Chondrocyte (in vitro differentiated cells): ENCODE measurements around the gene LENG8. TPM values are rescaled to one million over a fixed set of nuclear protein-coding genes. Genes with fewer than 3 reads are reported as not detected.

Source experiments
- DNase-seq: peaks from one replicate; pipeline ENCODE4 v3.0.0; 2021; ENCODE audit warnings: mixed read lengths, low spot score
- H3K27ac Mint-ChIP-seq: one replicate; pipeline ENCODE4 v1.8.0; 2021; ENCODE audit warnings: mild to moderate bottlenecking, moderate library complexity, mixed read lengths; ENCODE audit not compliant: unreplicated experiment
- H3K27me3 Mint-ChIP-seq: 2 replicates; pipeline ENCODE4 v1.8.0; 2021; ENCODE audit warnings: low read depth, mixed read lengths
- H3K36me3 Mint-ChIP-seq: 2 replicates; pipeline ENCODE4 v1.8.0; 2021; ENCODE audit warnings: low read depth, mixed read lengths
- H3K4me1 Mint-ChIP-seq: 2 replicates; pipeline ENCODE4 v1.8.0; 2021; ENCODE audit warnings: low read depth, mild to moderate bottlenecking, mixed read lengths
- H3K4me3 Mint-ChIP-seq: one replicate; pipeline ENCODE4 v1.8.0; 2021; ENCODE audit warnings: mild to moderate bottlenecking, moderate library complexity, mixed read lengths; ENCODE audit not compliant: unreplicated experiment
- H3K9me3 Mint-ChIP-seq: 2 replicates; pipeline ENCODE4 v1.8.0; 2021; ENCODE audit warnings: low read depth, mixed read lengths
- CTCF ChIP-seq: fragments of 200-600 bp; sonication (generic); IDR thresholded peaks from 2 replicates; pipeline ENCODE4 v1.5.0; 2021; ENCODE audit warnings: antibody characterized with exemption, mild to moderate bottlenecking, moderate library complexity
- total RNA-seq: library from RNA; stranded (reverse); gene quantifications from 3 replicates; pipeline ENCODE4 v1.2.1, GENCODE V29; 2021

Gene LENG8
- total RNA-seq, 1 donor from 2014 or later = 110 TPM

- H3K27ac Mint-ChIP-seq = no peak overlapping the region
- no peaks in the 10 kb centered on the region for H3K9me3 Mint-ChIP-seq
- no peaks in the 10 kb centered on the region for H3K27me3 Mint-ChIP-seq
- peaks cover 37% of the 10 kb centered on the region for H3K4me1 Mint-ChIP-seq
- no peak for TF ChIP-seq CTCF
- peaks cover 25% of the 10 kb centered on the region for H3K36me3 Mint-ChIP-seq
- DNase-seq = peak; percentile 84
- no peak overlapping the region for H3K4me3 Mint-ChIP-seq
These were observed 3.0 kb downstream of the LENG8 start for GRCh38 chr19:54451997-54452396.

GRCh38 chr19:54452626-54453025 lies 3.6 kb downstream of the LENG8 start:
- TF ChIP-seq CTCF = no peak
- Mint-ChIP-seq H3K4me3 (no peak overlapping the region), H3K27me3 (no peaks in the 10 kb centered on the region), H3K9me3 (no peaks in the 10 kb centered on the region), H3K36me3 (peaks cover 26% of the 10 kb centered on the region), H3K27ac (no peak overlapping the region), H3K4me1 (peaks cover 31% of the 10 kb centered on the region)
- DNase-seq = peak; percentile 75

GRCh38 chr19:54453921-54454780 lies 5.2 kb downstream of the LENG8 start:
- Mint-ChIP-seq H3K4me3 (no peak overlapping the region), H3K9me3 (no peaks in the 10 kb centered on the region), H3K27me3 (no peaks in the 10 kb centered on the region), H3K36me3 (peaks cover 38% of the 10 kb centered on the region), H3K4me1 (peaks cover 34% of the 10 kb centered on the region), H3K27ac (no peak overlapping the region)
- DNase-seq = peak; percentile 58
- TF ChIP-seq CTCF = no peak

- Mint-ChIP-seq H3K36me3 (peaks cover 40% of the 10 kb centered on the region), H3K4me1 (peaks cover 37% of the 10 kb centered on the region), H3K4me3 (no peak overlapping the region), H3K27ac (no peak overlapping the region), H3K27me3 (no peaks in the 10 kb centered on the region), H3K9me3 (no peaks in the 10 kb centered on the region)
- TF ChIP-seq CTCF = no peak
- DNase-seq = peak; percentile 90
These were observed 6.0 kb downstream of the LENG8 start for GRCh38 chr19:54454781-54455675.

- H3K27ac Mint-ChIP-seq = no peak overlapping the region
- no peaks in the 10 kb centered on the region for H3K27me3 Mint-ChIP-seq
- peaks cover 32% of the 10 kb centered on the region for H3K4me1 Mint-ChIP-seq
- H3K4me3 Mint-ChIP-seq = no peak overlapping the region
- no peaks in the 10 kb centered on the region for H3K9me3 Mint-ChIP-seq
- DNase-seq = peak; percentile 79
- TF ChIP-seq CTCF = no peak
- H3K36me3 Mint-ChIP-seq = peaks cover 42% of the 10 kb centered on the region
These were observed 6.9 kb downstream of the LENG8 start for GRCh38 chr19:54455786-54456422.
